GM06990 (cell line): ENCODE data around the gene CLEC6A.

Experiments
- DNase-seq: peaks from one replicate; pipeline ENCODE4 v3.0.0-alpha.2; 2011; ENCODE audit not compliant: insufficient read length; ENCODE audit errors: extremely low read depth
- H3K27me3 ChIP-seq: replicated peaks from 2 replicates; pipeline ENCODE4 v1.6.0; 2011; ENCODE audit warnings: low read length; ENCODE audit not compliant: control insufficient read depth, insufficient read depth
- H3K36me3 ChIP-seq: 2 replicates; pipeline ENCODE4 v1.5.1; 2011; ENCODE audit warnings: low read length; ENCODE audit not compliant: control insufficient read depth, insufficient read depth
- H3K4me3 ChIP-seq: replicated peaks from 2 replicates; pipeline ENCODE4 v1.5.1; 2011; ENCODE audit warnings: low read depth, mild to moderate bottlenecking, control low read depth, low read length
- TF ChIP-seq, protein P1 (sequence below): IDR thresholded peaks from 2 replicates; pipeline ENCODE4 v1.5.1; 2011; ENCODE audit warnings: low read length, control low read depth, mild to moderate bottlenecking, inconsistent platforms; ENCODE audit not compliant: insufficient read depth, poor library complexity, severe bottlenecking

Gene CLEC6A

DNA sequence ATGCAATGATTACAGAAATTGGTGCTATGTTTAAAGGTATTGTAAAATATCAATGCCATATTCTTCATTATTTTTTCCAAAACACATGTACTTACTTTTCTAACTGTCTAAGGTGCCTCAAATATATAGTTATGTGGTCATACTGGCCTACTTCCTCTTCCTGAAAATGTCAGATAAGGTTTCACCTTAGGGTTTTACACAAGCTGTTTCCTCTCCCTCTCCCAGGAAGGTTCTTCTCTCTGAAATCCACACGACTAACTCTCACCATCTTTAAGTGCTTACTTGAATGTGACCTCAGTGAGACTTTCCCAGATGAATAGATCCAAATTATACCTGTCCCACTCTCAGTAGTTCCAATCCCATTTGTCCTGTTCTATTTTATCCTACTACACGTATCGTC lies 46.0 kb downstream of the CLEC6A start:
- no peaks in the 10 kb centered on the region for H3K36me3 ChIP-seq
- TF ChIP-seq, protein P1, sequence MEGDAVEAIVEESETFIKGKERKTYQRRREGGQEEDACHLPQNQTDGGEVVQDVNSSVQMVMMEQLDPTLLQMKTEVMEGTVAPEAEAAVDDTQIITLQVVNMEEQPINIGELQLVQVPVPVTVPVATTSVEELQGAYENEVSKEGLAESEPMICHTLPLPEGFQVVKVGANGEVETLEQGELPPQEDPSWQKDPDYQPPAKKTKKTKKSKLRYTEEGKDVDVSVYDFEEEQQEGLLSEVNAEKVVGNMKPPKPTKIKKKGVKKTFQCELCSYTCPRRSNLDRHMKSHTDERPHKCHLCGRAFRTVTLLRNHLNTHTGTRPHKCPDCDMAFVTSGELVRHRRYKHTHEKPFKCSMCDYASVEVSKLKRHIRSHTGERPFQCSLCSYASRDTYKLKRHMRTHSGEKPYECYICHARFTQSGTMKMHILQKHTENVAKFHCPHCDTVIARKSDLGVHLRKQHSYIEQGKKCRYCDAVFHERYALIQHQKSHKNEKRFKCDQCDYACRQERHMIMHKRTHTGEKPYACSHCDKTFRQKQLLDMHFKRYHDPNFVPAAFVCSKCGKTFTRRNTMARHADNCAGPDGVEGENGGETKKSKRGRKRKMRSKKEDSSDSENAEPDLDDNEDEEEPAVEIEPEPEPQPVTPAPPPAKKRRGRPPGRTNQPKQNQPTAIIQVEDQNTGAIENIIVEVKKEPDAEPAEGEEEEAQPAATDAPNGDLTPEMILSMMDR, result no peak
- H3K27me3 ChIP-seq, result no peaks in the 10 kb centered on the region
- H3K4me3 ChIP-seq, result no peak overlapping the region
- no peak for DNase-seq

DNA sequence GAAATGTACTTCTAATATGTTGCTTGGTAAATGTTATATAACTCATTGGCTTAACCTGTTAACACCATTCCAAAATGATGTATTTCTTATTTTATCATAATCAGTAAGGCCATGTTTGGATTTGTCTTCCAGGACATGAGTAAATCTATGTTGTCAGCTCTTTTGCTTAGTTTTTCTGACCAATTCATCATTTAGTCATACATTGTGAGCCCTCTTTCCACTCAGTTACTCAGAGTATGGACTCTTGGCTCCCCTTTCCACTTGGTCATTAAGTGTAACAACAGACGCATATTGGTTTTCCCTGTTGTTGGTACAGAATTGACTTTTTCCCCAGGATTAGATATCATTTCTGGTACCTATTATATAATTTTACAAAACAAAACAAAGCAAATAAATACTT lies 48.6 kb downstream of the CLEC6A start:
- no peaks in the 10 kb centered on the region for H3K27me3 ChIP-seq
- H3K4me3 ChIP-seq, result no peak overlapping the region
- no peaks in the 10 kb centered on the region for H3K36me3 ChIP-seq
- TF ChIP-seq, protein P1, result no peak
- DNase-seq, result no peak

DNA sequence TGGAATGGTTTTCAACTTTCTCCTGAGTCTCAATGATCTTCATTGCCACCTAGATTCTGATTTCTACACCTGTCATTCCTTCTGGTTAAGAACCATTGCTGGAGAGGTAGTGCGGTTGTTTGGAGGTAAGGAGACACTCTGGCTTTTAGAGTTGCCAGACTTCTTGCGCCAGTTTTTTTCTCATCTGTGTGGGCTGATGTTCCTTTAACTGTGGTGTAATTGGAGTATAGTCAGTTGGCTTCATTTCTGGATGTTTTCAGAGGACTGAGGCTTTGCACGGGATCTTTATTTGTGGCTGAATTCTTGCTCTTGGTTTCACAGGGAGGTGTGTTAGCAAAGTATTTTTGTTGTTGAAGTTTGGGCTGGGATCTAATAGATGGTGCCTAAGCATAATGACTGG lies 51.8 kb downstream of the CLEC6A start:
- TF ChIP-seq, protein P1, result no peak
- Histone ChIP-seq H3K27me3 (no peaks in the 10 kb centered on the region), H3K4me3 (no peak overlapping the region), H3K36me3 (no peaks in the 10 kb centered on the region)
- DNase-seq, result no peak

DNA sequence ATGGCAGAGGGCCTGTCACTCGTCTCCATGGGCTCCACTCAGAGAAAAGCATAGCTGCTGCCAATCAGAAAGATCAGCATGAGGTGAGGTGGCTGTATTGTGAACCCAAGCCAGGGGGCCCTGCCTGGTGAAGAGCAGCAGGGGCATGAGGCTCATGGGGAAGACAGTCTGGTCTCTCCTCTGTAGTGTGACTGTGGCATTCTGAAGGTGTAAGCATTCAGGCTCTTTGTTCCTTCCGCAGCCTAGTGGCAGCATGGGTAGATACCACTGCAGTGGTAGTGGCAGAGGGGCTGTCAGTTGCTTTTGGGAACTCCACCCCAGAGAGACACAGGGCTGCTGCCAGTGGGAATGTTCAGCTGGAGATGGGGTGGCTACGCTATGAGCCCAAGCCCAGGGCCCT lies 52.5 kb downstream of the CLEC6A start:
- Histone ChIP-seq H3K4me3 (no peak overlapping the region), H3K36me3 (no peaks in the 10 kb centered on the region), H3K27me3 (no peaks in the 10 kb centered on the region)
- TF ChIP-seq, protein P1, result no peak
- DNase-seq, result no peak

DNA sequence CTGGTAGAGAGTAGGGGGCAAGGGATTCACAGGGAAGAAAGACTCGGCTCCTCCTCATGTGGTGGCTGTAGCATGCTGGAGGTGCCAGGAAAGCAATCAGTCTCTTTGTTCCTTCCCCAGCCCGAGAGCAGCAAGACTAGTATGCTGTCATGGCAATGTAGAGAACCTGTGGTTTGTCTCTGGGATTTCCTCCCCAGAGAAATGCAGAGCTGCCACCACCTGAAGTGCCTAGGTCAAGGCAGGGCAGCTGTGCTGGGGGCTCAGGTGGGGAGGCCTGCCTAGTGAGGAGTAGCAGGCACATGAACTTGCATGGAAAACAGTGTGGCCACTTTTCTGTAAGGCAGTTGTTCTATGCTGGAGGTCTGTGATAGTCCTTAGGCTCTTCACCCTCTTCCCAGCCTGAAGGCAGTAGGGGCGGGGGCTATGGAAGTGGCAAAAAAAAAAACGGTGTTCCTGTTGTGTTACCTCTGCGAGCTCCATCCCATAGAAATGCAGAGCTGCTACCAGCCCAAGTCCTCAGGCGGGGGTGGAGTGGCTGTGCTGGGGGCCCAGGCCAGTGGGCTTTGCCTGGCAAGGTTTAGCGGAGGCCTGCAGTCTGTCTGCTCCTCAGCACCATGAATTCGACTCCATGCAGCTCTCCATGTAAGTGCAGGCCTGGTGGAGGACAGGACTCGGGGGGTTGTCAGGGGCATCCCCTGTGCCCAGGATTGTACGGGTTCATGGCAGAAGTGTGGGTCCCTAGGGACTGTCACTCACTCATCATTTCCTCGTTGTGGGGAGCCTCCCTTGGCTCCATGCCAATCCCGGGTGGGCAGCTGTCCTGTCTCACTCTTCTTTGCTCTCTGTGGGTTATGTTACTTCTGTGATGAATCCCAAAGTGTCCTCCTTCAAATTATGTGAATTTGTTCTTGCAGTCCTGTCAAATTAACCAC lies 53.4 kb downstream of the CLEC6A start:
- H3K4me3 ChIP-seq, result no peak overlapping the region
- DNase-seq, result no peak
- TF ChIP-seq, protein P1, result no peak
- H3K36me3 ChIP-seq, result no peaks in the 10 kb centered on the region
- H3K27me3 ChIP-seq, result no peaks in the 10 kb centered on the region
